GM12891 (cell line): ENCODE data around the gene IRAK1.
"Not testable (repeated sequence)": the region's sequence is repeated elsewhere in the genome, so short reads cannot be mapped to it uniquely, and the experiment has no call there.

Source experiments
- DNase-seq: peaks from one replicate; pipeline ENCODE4 v3.0.0; 2011; ENCODE audit warnings: low spot score; ENCODE audit not compliant: insufficient read length
- FAIRE-seq: peaks from 2 replicates; lab custom pipeline; 2011; peaks lifted over from hg19 to GRCh38; lab: Jason Lieb, UNC
- PAX5 ChIP-seq: IDR thresholded peaks from 2 replicates; pipeline ENCODE4 v1.6.1; 2011; ENCODE audit warnings: low read length, moderate library complexity, mild to moderate bottlenecking; ENCODE audit not compliant: insufficient read depth, severe bottlenecking
- POLR2A ChIP-seq: IDR thresholded peaks from 2 replicates; pipeline ENCODE4 v1.6.1; 2011; ENCODE audit warnings: low read depth, low read length, control low read depth
- POLR2AphosphoS5 ChIP-seq: IDR thresholded peaks from 2 replicates; pipeline ENCODE4 v1.6.1; 2011; ENCODE audit warnings: low read depth, low read length, control low read depth
- POU2F2 ChIP-seq: IDR thresholded peaks from 2 replicates; pipeline ENCODE4 v1.6.1; 2011; ENCODE audit warnings: low read depth, mild to moderate bottlenecking, control low read depth, low read length, moderate library complexity
- SPI1 ChIP-seq: IDR thresholded peaks from 2 replicates; pipeline ENCODE4 v1.6.1; 2011; ENCODE audit warnings: low read depth, low read length, control low read depth
- TAF1 ChIP-seq: IDR thresholded peaks from 2 replicates; pipeline ENCODE4 v1.6.1; 2011; ENCODE audit warnings: low read depth, low read length, control low read depth

The IRAK1 gene

DNA sequence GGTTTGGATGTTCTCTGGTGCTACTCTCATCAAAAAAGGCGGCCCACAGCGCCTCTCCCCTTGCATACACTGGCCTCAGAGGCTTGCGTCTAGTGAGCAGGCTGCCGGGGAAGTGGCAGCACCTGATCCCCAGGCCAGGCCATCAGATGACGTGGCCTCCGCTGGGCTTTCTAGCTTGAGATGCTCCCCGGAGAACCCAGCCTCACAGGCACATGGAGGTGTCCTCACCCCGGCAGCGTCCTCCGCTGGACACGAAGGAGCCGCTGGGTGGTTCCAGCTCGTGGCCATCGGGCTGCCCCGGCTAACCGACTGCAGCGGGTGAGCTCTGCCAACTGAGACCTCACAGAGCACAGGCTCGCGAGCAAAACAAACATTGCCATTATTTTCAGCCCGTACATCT is 12.8 kb downstream of the IRAK1 start:
- FAIRE-seq (no peak), DNase-seq (no peak)
- TF ChIP-seq SPI1 (no peak), POU2F2 (no peak), PAX5 (no peak), TAF1 (no peak), POLR2AphosphoS5 (no peak), POLR2A (no peak)

DNA sequence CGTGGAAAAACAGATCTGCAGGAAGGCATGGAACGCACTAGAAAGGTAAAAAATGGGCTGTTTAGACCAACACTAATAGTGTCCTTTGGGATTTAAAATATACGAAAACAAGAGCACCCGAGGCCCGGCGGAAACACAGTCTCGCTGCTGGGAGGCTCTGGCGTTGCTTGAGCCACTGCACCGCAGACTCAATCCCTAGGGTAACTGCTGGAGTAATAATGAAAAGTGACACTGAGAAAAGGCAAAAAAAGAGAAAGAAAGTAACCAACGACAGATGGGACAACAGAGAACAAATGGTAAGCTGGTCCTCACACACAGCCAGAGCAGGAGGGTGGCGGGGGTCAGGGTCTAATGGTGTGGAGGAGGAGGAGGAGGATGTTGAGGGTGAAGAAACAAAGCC is 15.4 kb downstream of the IRAK1 start:
- TF ChIP-seq POLR2AphosphoS5 (no peak), POLR2A (no peak), SPI1 (no peak), POU2F2 (no peak), PAX5 (no peak), TAF1 (no peak)
- no peak for DNase-seq
- FAIRE-seq, result no peak

DNA sequence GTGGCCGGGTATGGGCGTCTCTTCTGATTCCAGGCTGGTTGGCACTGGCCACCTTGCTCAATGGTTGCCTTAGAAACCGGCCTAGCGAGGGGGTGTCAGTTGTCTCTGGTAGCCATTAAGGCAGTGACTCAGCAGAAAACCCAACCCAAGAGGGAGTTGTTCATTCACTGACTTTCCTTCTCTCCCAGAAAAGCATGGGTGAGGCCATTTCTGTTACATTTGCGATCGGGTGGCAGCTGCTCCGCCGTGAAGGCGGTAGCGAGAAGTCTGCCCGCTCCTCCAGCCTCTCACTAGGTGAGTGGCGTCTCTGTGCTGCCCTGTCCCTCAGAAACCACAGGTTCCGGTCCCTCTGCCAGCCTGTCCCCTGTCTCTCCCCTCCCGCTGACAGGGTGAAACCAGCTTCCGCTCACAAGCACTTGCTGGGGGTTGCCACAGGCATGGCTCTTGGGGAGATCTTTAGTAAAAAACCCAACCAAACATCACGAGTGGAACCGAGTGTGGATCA is 17.4 kb downstream of the IRAK1 start:
- DNase-seq (no peak), FAIRE-seq (peak; percentile 69)
- TF ChIP-seq POLR2AphosphoS5, result no peak
- TF ChIP-seq POU2F2, result no peak
- TF ChIP-seq POLR2A, result no peak
- no peak for TF ChIP-seq SPI1
- TF ChIP-seq PAX5, result no peak
- no peak for TF ChIP-seq TAF1

DNA sequence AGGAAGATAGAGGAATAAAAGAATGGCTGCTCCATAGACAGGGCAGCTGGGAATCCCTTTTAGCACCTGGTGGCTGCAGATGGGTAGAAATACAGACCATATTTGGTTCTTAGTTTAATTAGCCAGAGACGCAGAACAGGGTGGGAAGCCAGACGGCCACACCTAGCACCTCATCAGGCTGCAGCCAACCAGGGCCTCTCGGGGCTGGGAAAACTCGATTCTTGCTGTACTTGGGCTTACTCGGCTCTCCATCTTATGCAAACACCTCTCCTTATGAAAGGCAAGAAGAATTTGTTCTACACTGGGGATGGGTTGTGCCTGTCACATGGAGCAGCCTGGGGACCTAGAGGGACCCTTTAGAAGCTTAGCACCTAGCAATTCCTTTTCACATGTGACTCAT is 19.7 kb downstream of the IRAK1 start:
- DNase-seq (no peak), FAIRE-seq (no peak)
- TF ChIP-seq POU2F2, result no peak
- TF ChIP-seq TAF1, result no peak
- TF ChIP-seq POLR2A, result no peak
- TF ChIP-seq PAX5, result no peak
- TF ChIP-seq POLR2AphosphoS5, result no peak
- no peak for TF ChIP-seq SPI1

DNA sequence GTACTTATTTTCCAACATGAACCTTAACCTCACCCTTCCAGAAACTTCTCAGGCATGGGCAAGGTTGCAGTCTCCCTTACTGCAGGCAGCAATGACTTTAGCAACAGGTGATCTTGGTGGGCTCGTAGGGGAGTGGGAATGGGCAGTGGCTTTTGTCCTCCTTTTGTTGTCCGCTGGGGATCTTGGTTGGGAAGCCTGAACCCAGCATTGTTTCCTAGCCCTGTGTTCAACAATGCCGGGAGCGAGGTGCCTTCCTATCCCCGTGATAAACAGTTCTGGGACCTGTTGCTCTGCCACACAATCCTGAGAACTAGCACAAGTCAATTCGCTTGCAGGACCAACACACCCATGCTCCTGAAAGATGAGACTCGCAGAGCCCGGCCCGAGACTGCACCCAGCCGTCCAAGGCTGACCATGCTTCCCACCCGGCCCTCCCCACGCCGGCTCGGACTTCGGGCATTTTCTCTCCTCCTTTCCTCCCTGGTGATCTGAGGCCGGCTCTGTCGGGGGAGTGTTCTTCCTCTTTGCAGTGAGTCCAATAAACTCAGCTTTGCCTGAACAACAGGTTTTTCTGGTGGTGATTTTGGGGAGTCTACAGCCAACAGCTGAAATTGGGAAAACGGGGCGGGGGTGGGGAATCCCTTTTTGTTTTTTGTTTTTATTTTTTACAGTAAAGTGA is 20.2 kb downstream of the IRAK1 start:
- FAIRE-seq, result no peak
- no peak for DNase-seq
- TF ChIP-seq POLR2A, result no peak
- no peak for TF ChIP-seq POU2F2
- TF ChIP-seq POLR2AphosphoS5, result no peak
- TF ChIP-seq TAF1, result no peak
- no peak for TF ChIP-seq SPI1
- no peak for TF ChIP-seq PAX5

DNA sequence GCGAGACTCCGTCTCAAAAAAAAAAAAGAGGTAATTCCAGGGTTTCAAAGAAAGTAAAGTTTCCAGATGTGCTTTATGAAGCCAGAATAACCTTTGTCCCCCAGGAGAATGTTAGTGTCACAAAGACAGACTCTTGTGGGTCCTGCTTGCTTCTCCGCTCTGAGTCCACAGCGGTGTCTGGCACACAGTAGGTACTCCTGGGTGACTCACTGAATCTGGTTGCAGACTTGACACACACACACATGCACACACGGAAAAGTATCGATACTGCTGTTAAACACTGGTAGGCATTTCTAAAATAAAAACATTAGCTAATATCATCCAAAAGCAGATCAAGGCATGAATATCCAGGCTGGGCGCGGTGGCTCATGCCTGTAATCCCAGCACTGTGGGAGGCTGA is 24.2 kb downstream of the IRAK1 start:
- FAIRE-seq (no peak), DNase-seq (no peak)
- TF ChIP-seq POLR2A (no peak), POLR2AphosphoS5 (no peak), PAX5 (no peak), POU2F2 (no peak), TAF1 (no peak), SPI1 (no peak)

DNA sequence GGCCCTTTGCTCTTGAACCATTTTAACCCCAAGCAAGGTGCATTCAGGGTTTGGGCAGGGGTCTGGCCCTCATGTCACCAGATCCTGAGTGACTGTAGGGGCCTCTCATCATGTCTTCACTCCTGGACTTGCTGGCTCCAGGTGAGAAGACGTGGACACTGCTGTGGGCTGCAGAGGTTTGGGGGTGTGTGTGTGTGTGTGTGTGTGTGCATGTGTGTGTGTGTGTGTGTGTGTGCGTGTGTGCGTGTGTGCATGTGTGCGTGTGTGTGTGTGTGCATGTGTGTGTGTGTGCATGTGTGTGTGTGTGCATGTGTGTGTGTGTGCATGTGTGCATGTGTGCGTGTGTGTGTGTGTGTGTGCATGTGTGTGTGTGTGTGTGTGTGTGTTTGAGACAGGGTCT is 25.3 kb downstream of the IRAK1 start:
- FAIRE-seq, DNase-seq: not testable (repeated sequence)

DNA sequence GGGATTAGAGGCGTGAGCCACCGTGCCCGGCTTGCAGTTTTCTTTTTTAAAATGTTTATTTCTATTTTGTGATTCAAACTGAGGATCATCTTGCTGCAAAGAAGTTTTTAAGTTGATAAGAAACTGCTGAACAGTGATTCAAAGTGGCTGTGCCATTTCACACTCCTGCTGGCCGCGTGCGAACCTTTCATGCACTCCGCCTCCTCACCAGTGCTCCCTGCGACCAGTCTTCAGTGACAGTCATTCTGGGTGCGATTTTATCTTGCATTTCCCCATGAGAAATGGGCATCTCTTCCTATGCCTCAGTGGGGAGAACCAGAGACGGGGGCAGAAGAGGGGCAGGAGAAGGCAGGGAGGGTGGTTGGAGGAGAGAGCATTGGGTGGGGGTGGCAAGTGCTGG is 25.7 kb downstream of the IRAK1 start:
- no peak for TF ChIP-seq PAX5
- DNase-seq (no peak), FAIRE-seq (no peak)

DNA sequence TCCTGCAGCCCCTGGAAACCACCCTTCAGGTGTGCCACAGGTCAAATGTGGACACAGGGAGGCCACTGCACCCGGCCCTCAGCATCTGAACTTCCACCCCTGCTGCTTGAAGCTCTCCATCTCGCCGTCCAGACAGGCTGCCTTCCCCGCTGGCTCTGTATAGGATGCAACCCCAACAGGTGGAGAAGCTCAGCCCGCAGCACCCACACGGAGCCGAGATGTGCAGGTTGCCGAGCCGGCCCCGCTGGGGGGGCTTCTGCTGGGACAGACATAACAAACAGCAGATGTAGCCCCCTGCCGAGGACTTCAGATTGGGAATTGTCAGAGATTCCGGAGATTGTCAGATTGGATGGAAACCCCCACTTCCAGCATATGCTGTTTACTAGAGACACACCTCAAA is 26.6 kb downstream of the IRAK1 start:
- FAIRE-seq (no peak), DNase-seq (no peak)
- TF ChIP-seq PAX5, result no peak

DNA sequence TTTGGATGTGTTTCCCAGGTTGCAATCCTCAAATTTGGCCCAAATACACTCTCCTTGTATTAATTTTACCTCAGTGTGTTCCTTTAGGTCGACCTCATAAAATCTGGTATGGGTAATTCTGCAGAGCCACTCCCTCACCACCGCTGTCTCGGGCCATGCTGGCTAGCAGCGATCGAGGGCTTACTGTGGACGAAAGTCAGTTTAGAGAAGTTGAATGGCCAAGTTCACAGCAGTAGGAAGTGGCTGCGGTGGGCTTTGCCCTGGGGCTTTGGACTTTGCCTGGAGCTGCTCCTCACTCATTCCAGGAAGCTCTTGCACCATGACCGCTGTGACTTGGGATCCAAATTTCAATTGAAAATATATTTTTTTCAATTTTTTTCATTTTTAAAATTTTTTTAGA is 27.5 kb downstream of the IRAK1 start:
- no peak for FAIRE-seq
- DNase-seq, result no peak
- no peak for TF ChIP-seq PAX5
- no peak for TF ChIP-seq SPI1
- no peak for TF ChIP-seq POLR2A
- no peak for TF ChIP-seq POLR2AphosphoS5
- TF ChIP-seq TAF1, result no peak

DNA sequence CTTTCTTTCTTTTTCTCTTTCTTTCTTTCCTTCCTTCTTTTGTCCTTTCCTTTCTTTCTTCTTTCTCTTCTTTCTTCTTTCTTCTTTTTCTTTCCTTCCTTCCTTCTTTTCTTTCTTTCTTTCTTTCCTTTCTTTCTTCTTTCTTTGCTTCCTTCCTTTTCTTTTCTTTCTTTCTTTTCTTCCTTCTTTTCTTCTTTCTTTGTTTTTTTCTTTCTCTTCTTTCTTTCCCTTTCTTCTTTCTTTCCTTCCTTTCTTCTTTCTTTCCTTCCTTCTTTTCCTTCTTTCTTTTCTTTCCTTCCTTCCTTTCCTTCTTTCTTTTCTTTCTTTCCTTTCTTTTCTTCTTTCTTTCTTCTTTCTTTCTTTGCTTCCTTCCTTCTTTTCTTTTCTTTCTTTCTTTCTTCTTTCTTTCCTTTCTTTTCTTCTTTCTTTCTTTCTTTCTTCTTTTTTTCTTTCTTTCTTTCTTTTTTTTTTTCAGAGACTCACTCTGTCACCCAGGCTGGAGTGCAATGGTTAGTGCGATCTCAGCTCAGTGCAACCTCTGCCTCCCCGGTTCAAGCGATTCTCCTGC is 28.6 kb downstream of the IRAK1 start:
- FAIRE-seq (no peak), DNase-seq (no peak)
- TF ChIP-seq POLR2A (no peak), POLR2AphosphoS5 (no peak), SPI1 (no peak), POU2F2 (no peak), TAF1 (no peak), PAX5 (no peak)
